ENCODE data around the gene B3GAT1. TPM values are rescaled to one million over a fixed set of nuclear protein-coding genes. Genes with fewer than 3 reads are reported as not detected.

B3GAT1 gene
- total RNA-seq, 3 donors from 2014 or later, result 0.16 to 2.9 (median 2.8) TPM

GRCh38 chr11:134333312-134333711, 78.7 kb downstream of the B3GAT1 start:
- intact Hi-C loops (cut with DNase I; ENCODE audit: low total_unique reads), result no loop called here
- Histone ChIP-seq H3K27me3 (no peaks in the 10 kb centered on the region), H3K9me3 (no peaks in the 10 kb centered on the region), H3K27ac (no peak overlapping the region), H3K4me1 (no peaks in the 10 kb centered on the region), H3K36me3 (no peaks in the 10 kb centered on the region), H3K4me3 (no peak overlapping the region)
- DNase-seq (ENCODE audit: low spot score in 2 of 2), result no peak
- TF ChIP-seq CTCF (IDR thresholded peaks at IDR 0.05) (no peak), POLR2A (IDR thresholded peaks at IDR 0.05) (no peak), POLR2AphosphoS5 (IDR thresholded peaks at IDR 0.05) (no peak)

- TF ChIP-seq POLR2A (IDR thresholded peaks at IDR 0.05) (no peak), CTCF (IDR thresholded peaks at IDR 0.05) (no peak), POLR2AphosphoS5 (IDR thresholded peaks at IDR 0.05) (no peak)
- H3K27ac ChIP-seq, result no peak overlapping the region
- intact Hi-C loops (cut with DNase I; ENCODE audit: low total_unique reads), result no loop called here
These were observed 79.3 kb downstream of the B3GAT1 start for GRCh38 chr11:134332782-134333181.

GRCh38 chr11:134332189-134332631, 79.8 kb downstream of the B3GAT1 start:
- Histone ChIP-seq H3K4me3 (peak overlapping the region; percentile 35 to 66 (median 62)), H3K27ac (no peak overlapping the region), H3K9me3 (no peaks in the 10 kb centered on the region), H3K36me3 (no peaks in the 10 kb centered on the region), H3K4me1 (no peaks in the 10 kb centered on the region), H3K27me3 (no peaks in the 10 kb centered on the region)
- intact Hi-C loops (cut with DNase I; ENCODE audit: low total_unique reads), result no loop called here
- DNase-seq (ENCODE audit: low spot score in 2 of 2), result no peak
- TF ChIP-seq POLR2A (IDR thresholded peaks at IDR 0.05) (no peak), POLR2AphosphoS5 (IDR thresholded peaks at IDR 0.05) (no peak), CTCF (IDR thresholded peaks at IDR 0.05) (no peak)

More at GRCh38 chr11:134332782-134333181, 79.3 kb downstream of the B3GAT1 start:
- DNase-seq (ENCODE audit: low spot score in 2 of 2), result no peak
- no peaks in the 10 kb centered on the region for H3K27me3 ChIP-seq
- H3K9me3 ChIP-seq, result no peaks in the 10 kb centered on the region
- H3K36me3 ChIP-seq, result no peaks in the 10 kb centered on the region
- H3K4me3 ChIP-seq, result peak overlapping the region in 1 of 3 donors; percentile 66
- no peaks in the 10 kb centered on the region for H3K4me1 ChIP-seq

- no peaks in the 10 kb centered on the region for H3K9me3 ChIP-seq
- H3K4me1 ChIP-seq, result no peaks in the 10 kb centered on the region
- H3K27me3 ChIP-seq, result no peaks in the 10 kb centered on the region
- intact Hi-C loops (cut with DNase I; ENCODE audit: low total_unique reads), result no loop called here
- H3K4me3 ChIP-seq, result peak within 1 kb of the TSS; percentile 35 to 66 (median 62)
- DNase-seq (ENCODE audit: low spot score in 2 of 2), result peak; percentile 60 to 70
- TF ChIP-seq POLR2AphosphoS5 (IDR thresholded peaks at IDR 0.05) (no peak), CTCF (IDR thresholded peaks at IDR 0.05) (no peak), POLR2A (IDR thresholded peaks at IDR 0.05) (no peak)
- H3K27ac ChIP-seq, result no peak within 1 kb of the TSS
- no peaks in the 10 kb centered on the region for H3K36me3 ChIP-seq
These were observed 80.5 kb downstream of the B3GAT1 start, which contains the start of gene GLB1L2 for GRCh38 chr11:134331354-134332188. TSS of gene GLB1L2 (plus strand) at chr11:134331988. CDS start at chr11:134332062, 74 bp downstream.

Measured in breast epithelium (tissue), 4 donors.